Endothelial cell of umbilical vein (primary cell): ENCODE results near the gene CDC42SE1. TPM values are rescaled to one million over a fixed set of nuclear protein-coding genes. Genes with fewer than 3 reads are reported as not detected.

Source experiments
- BruUV-seq: library from RNA; stranded (reverse); fragments of 400-500 nt; replicated peaks from 2 replicates; lab custom pipeline; 2021; lab: Mats Ljungman, UMichigan
- CTCF ChIA-PET: fragments of 300-600, 350-600 bp; sonication (Branson Sonifier 250); formaldehyde crosslinking; loops from one replicate; lab custom pipeline; 2021; ENCODE audit warnings: antibody characterized with exemption, inconsistent platforms; lab: Charles Lee
- POLR2A ChIA-PET: fragments of 300-600, 350-600 bp; sonication (Branson Sonifier 250); formaldehyde crosslinking; loops from one replicate; lab custom pipeline; 2021; ENCODE audit warnings: antibody characterized with exemption, inconsistent platforms; lab: Charles Lee
- DNase-seq: peaks from one replicate; pipeline ENCODE4 v3.0.0-alpha.2; 2011; ENCODE audit warnings: low read depth, low spot score
- FAIRE-seq: peaks from 2 replicates; lab custom pipeline; 2011; peaks lifted over from hg19 to GRCh38; lab: Jason Lieb, UNC
- H2AFZ ChIP-seq: 2 replicates; pipeline ENCODE4 v1.6.0; 2012; ENCODE audit warnings: low read depth, low read length, control low read depth, inconsistent platforms
- H3K27ac ChIP-seq: 2 replicates; pipeline ENCODE4 v1.5.1; 2011; ENCODE audit warnings: low read depth, mild to moderate bottlenecking, control low read depth, low read length, moderate library complexity; ENCODE audit not compliant: insufficient read depth
- H3K27me3 ChIP-seq, 2 experiments: 2 replicates each; pipeline versions ENCODE4 v1.6.0 to v1.6.1; 2011; ENCODE audit warnings: low read length in 2 of 2, mixed read lengths in 1 of 2; ENCODE audit not compliant: control insufficient read depth in 2 of 2, insufficient read depth in 2 of 2
- H3K36me3 ChIP-seq, 2 experiments: 2 replicates in 1 of 2; 3 replicates in 1 of 2; pipeline ENCODE4 v1.5.1; 2011; ENCODE audit warnings: low read length in 2 of 2, mild to moderate bottlenecking in 1 of 2, moderate library complexity in 1 of 2; ENCODE audit not compliant: control insufficient read depth in 2 of 2, insufficient read depth in 2 of 2; ENCODE audit errors: extremely low read depth in 1 of 2
- H3K4me1 ChIP-seq: 3 replicates; pipeline ENCODE4 v1.5.1; 2011; ENCODE audit warnings: mild to moderate bottlenecking, low read length; ENCODE audit not compliant: control insufficient read depth, insufficient read depth; ENCODE audit errors: extremely low read depth
- H3K4me2 ChIP-seq: 2 replicates; pipeline ENCODE4 v1.6.1; 2011; ENCODE audit warnings: low read length, control low read depth, mixed read lengths; ENCODE audit not compliant: insufficient read depth
- H3K4me3 ChIP-seq, 3 experiments: fragments of 200-600 bp in 1 of 3; sonication (generic), shearing (Covaris generic) in 1 of 3; replicated peaks in 1 of 3; 2 replicates each; pipeline ENCODE4 v1.5.1; 2011 to 2016; ENCODE audit warnings: control low read depth in 3 of 3, low read length in 3 of 3, mild to moderate bottlenecking in 2 of 3, inconsistent platforms in 1 of 3, low read depth in 1 of 3, moderate library complexity in 1 of 3; ENCODE audit not compliant: insufficient read depth in 1 of 3
- H3K79me2 ChIP-seq: 2 replicates; pipeline ENCODE4 v1.6.0; 2012; ENCODE audit warnings: low read length, inconsistent platforms; ENCODE audit not compliant: control insufficient read depth, insufficient read depth
- H3K9ac ChIP-seq: replicated peaks from 2 replicates; pipeline ENCODE3; 2011; ENCODE audit warnings: low read length, control low read depth; ENCODE audit not compliant: insufficient read depth; ENCODE audit errors: extremely low read depth
- H3K9me1 ChIP-seq: replicated peaks from 3 replicates; pipeline ENCODE4 v1.6.0; 2011; ENCODE audit warnings: mild to moderate bottlenecking, low read length; ENCODE audit not compliant: control insufficient read depth, insufficient read depth; ENCODE audit errors: extremely low read depth
- H3K9me3 ChIP-seq: replicated peaks from 2 replicates; pipeline ENCODE4 v1.5.1; 2012; ENCODE audit warnings: low read length, inconsistent platforms; ENCODE audit not compliant: control insufficient read depth, insufficient read depth
- H4K20me1 ChIP-seq: replicated peaks from 2 replicates; pipeline ENCODE3; 2011; ENCODE audit warnings: mild to moderate bottlenecking, low read length; ENCODE audit not compliant: control insufficient read depth, insufficient read depth; ENCODE audit errors: extremely low read depth
- CTCF ChIP-seq, 2 donors: IDR thresholded peaks; 1 replicate in 1 of 2; 2 replicates in 1 of 2; pipeline ENCODE4 v1.5.1; 2011; ENCODE audit warnings: low read length in 2 of 2, mild to moderate bottlenecking in 2 of 2, moderate library complexity in 2 of 2, control low read depth in 1 of 2, inconsistent platforms in 1 of 2, low read depth in 1 of 2; ENCODE audit not compliant: insufficient read depth in 1 of 2; ENCODE audit errors: extremely low read depth in 1 of 2
- EZH2 ChIP-seq: IDR thresholded peaks from 2 replicates; pipeline ENCODE4 v1.6.1; 2012; ENCODE audit warnings: borderline replicate concordance, low read depth, mild to moderate bottlenecking, moderate library complexity, low read length, inconsistent platforms; ENCODE audit not compliant: severe bottlenecking
- FOS ChIP-seq: IDR thresholded peaks from 2 replicates; pipeline ENCODE4 v1.6.1; 2011; ENCODE audit warnings: mild to moderate bottlenecking, low read length, moderate library complexity, borderline replicate concordance; ENCODE audit not compliant: insufficient read depth
- GATA2 ChIP-seq: IDR thresholded peaks from 2 replicates; pipeline ENCODE4 v1.7.0; 2011; ENCODE audit warnings: low read depth, mild to moderate bottlenecking, moderate library complexity, mixed read lengths, low read length; ENCODE audit not compliant: insufficient read length, insufficient read depth
- JUN ChIP-seq: IDR thresholded peaks from 2 replicates; pipeline ENCODE4 v1.6.1; 2011; ENCODE audit warnings: borderline replicate concordance, low read depth; ENCODE audit not compliant: insufficient read length, insufficient read depth
- MAX ChIP-seq: IDR thresholded peaks from 2 replicates; pipeline ENCODE4 v1.6.1; 2011; ENCODE audit not compliant: insufficient read depth, insufficient read length
- MYC ChIP-seq: IDR thresholded peaks from one replicate; pipeline ENCODE4 v1.6.1; 2011; ENCODE audit warnings: mild to moderate bottlenecking, low read depth, low read length
- POLR2A ChIP-seq: IDR thresholded peaks from 2 replicates; pipeline ENCODE4 v1.6.1; 2012; ENCODE audit warnings: low read depth, mild to moderate bottlenecking, control low read depth, low read length
- POLR2AphosphoS5 ChIP-seq: IDR thresholded peaks from 2 replicates; pipeline ENCODE4 v1.6.1; 2012; ENCODE audit warnings: low read depth, mild to moderate bottlenecking, control low read depth, low read length, moderate library complexity; ENCODE audit not compliant: insufficient read depth
- dilution Hi-C: fragments of 300-500 bp; cut with MboI; formaldehyde crosslinking; loops from one replicate; pipeline ENCODE4 v1.15.0; 2019; ENCODE audit warnings: low sequenced_read_pairs; ENCODE audit not compliant: extremely low pct_ligation_motif_present
- intact Hi-C: fragments of 100-400 bp; cut with micrococcal nuclease; formaldehyde crosslinking; loops from one replicate; pipeline ENCODE4 v1.10.0; 2022
- polyA plus RNA-seq, 4 experiments: library from polyadenylated mRNA; depleted of rRNA in 3 of 4; stranded (reverse) in 3 of 4; unstranded in 1 of 4; fragments of >200 nt; gene quantifications; 2 replicates each; pipeline versions ENCODE4 v1.2.1 to v1.2.3, GENCODE V29; 2011 to 2012; ENCODE audit warnings: missing spikeins in 1 of 4
- total RNA-seq: library from RNA; stranded (reverse); gene quantifications from 2 replicates; pipeline ENCODE4 v1.2.3, GENCODE V29; 2021

Gene CDC42SE1
- total and polyA plus RNA-seq, 2 donors (not counting 3 experiments of a cell fraction or from before 2014, with no cell fraction given), result 59.6 to 85.9 TPM

GRCh38 chr1:151069103-151069486 is 9.7 kb upstream of the CDC42SE1 start:
- no peak overlapping the region for H3K9ac ChIP-seq
- no peaks in the 10 kb centered on the region for H3K9me1 ChIP-seq
- H4K20me1 ChIP-seq, result no peaks in the 10 kb centered on the region
- H3K27ac ChIP-seq, result no peak overlapping the region
- TF ChIP-seq POLR2AphosphoS5 (no peak), CTCF (IDR thresholded peaks at IDR 0.05; ENCODE audit: extremely low read depth in 1 of 2, insufficient read depth in 1 of 2, low read depth in 1 of 2, low read length in 2 of 2) (no peak), POLR2A (no peak), GATA2 (no peak)
- no peak overlapping the region for H3K4me2 ChIP-seq
- ChIA-PET POLR2A (no interaction called here), CTCF (no interaction called here)
- no peaks in the 10 kb centered on the region for H3K27me3 ChIP-seq
- no peak for FAIRE-seq
- peaks cover 37% of the 10 kb centered on the region for H3K79me2 ChIP-seq
- peaks cover 0 to 5% of the 10 kb centered on the region in 2 experiments for H3K36me3 ChIP-seq
- dilution Hi-C loops, result no loop called here
- no peak for DNase-seq
- H3K4me3 ChIP-seq, result no peak overlapping the region
- H3K4me1 ChIP-seq, result peaks cover 2% of the 10 kb centered on the region
- H3K9me3 ChIP-seq, result no peaks in the 10 kb centered on the region
- BruUV-seq, result no TSS peak
- intact Hi-C loops, result no loop called here
- no peak overlapping the region for H2AFZ ChIP-seq

GRCh38 chr1:151067185-151067584 is 7.8 kb upstream of the CDC42SE1 start:
- CTCF ChIA-PET, result interaction anchor here (1.2 to 1.3 kb wide), 2 partner anchors 19 to 71 kb away, joined by 3 to 4 read pairs; no protein-coding TSS in a partner anchor
- no peaks in the 10 kb centered on the region for H3K9me3 ChIP-seq
- H3K79me2 ChIP-seq, result peaks cover 53% of the 10 kb centered on the region
- H3K36me3 ChIP-seq, result peaks cover 0 to 5% of the 10 kb centered on the region in 2 experiments
- TF ChIP-seq JUN (no peak), GATA2 (no peak), CTCF (IDR thresholded peaks at IDR 0.05; ENCODE audit: extremely low read depth in 1 of 2, insufficient read depth in 1 of 2, low read depth in 1 of 2, low read length in 2 of 2) (no peak), POLR2A (no peak), EZH2 (no peak), POLR2AphosphoS5 (no peak), FOS (no peak), MYC (no peak), MAX (no peak)
- POLR2A ChIA-PET, result no interaction called here
- dilution Hi-C loops, result no loop called here
- no peak overlapping the region for H3K9ac ChIP-seq
- no peaks in the 10 kb centered on the region for H4K20me1 ChIP-seq
- H3K4me3 ChIP-seq, result no peak overlapping the region
- DNase-seq (no peak), FAIRE-seq (no peak)
- H3K27ac ChIP-seq, result no peak overlapping the region
- peaks cover 10% of the 10 kb centered on the region for H3K4me1 ChIP-seq
- H3K4me2 ChIP-seq, result no peak overlapping the region
- H3K27me3 ChIP-seq, result no peaks in the 10 kb centered on the region
- no peaks in the 10 kb centered on the region for H3K9me1 ChIP-seq
- no TSS peak for BruUV-seq
- intact Hi-C loops, result no loop called here
- H2AFZ ChIP-seq, result no peak overlapping the region
